IMR-90 (cell line): ENCODE measurements around the gene SLC25A22. TPM values are rescaled to one million over a fixed set of nuclear protein-coding genes. Genes with fewer than 3 reads are reported as not detected.

Experiments used
- ATAC-seq: fragments of 200-7000 bp; cut with Tn5 transposase; 2 replicates; pipeline ENCODE4 v1.9.1; 2020; ENCODE audit warnings: low read depth, mild to moderate bottlenecking, moderate library complexity
- BruUV-seq: library from RNA; stranded (reverse); fragments of 400-500 nt; replicated peaks from 2 replicates; lab custom pipeline; 2021; lab: Mats Ljungman, UMichigan
- CTCF ChIA-PET: fragments of 300-600 bp; formaldehyde crosslinking; extraction: SDS; loops from one replicate; lab custom pipeline; 2021; ENCODE audit warnings: antibody characterized with exemption; lab: Yijun Ruan, JAX
- POLR2A ChIA-PET: fragments of 300-600 bp; sonication (Branson Sonifier 250); formaldehyde crosslinking; loops from one replicate; lab custom pipeline; 2022; ENCODE audit warnings: antibody characterized with exemption; ENCODE audit not compliant: unreplicated experiment; lab: Charles Lee
- DNase-seq: peaks from one replicate; pipeline ENCODE4 v3.0.0; 2013
- H2AFZ ChIP-seq: replicated peaks from 2 replicates; pipeline ENCODE3; 2013; ENCODE audit warnings: low read length, mild to moderate bottlenecking; ENCODE audit not compliant: poor library complexity
- H2AK5ac ChIP-seq: 2 replicates; pipeline ENCODE4 v1.6.1; 2013; ENCODE audit warnings: low read depth, low read length, inconsistent platforms
- H2AK9ac ChIP-seq: replicated peaks from 2 replicates; pipeline ENCODE3; 2013; ENCODE audit warnings: mild to moderate bottlenecking, low read depth, low read length, moderate library complexity; ENCODE audit not compliant: poor library complexity
- H2BK120ac ChIP-seq: 2 replicates; pipeline ENCODE4 v1.6.1; 2013; ENCODE audit warnings: low read depth, low read length, inconsistent platforms
- H2BK15ac ChIP-seq: 3 replicates; pipeline ENCODE4 v1.6.1; 2013; ENCODE audit warnings: low read depth, low read length, inconsistent platforms
- H2BK20ac ChIP-seq: 2 replicates; pipeline ENCODE4 v1.6.1; 2013; ENCODE audit warnings: low read depth, mild to moderate bottlenecking, inconsistent platforms, low read length, moderate library complexity
- H2BK5ac ChIP-seq: 2 replicates; pipeline ENCODE4 v1.6.1; 2013; ENCODE audit warnings: mild to moderate bottlenecking, low read depth, low read length, inconsistent platforms; ENCODE audit not compliant: poor library complexity, severe bottlenecking
- H3K14ac ChIP-seq: replicated peaks from 2 replicates; pipeline ENCODE4 v1.6.1; 2013; ENCODE audit warnings: low read depth, low read length, inconsistent platforms
- H3K18ac ChIP-seq: 2 replicates; pipeline ENCODE4 v1.6.1; 2013; ENCODE audit warnings: low read depth, low read length, control low read depth
- H3K23ac ChIP-seq: 2 replicates; pipeline ENCODE4 v1.6.1; 2013; ENCODE audit warnings: low read depth, low read length, inconsistent platforms
- H3K27ac ChIP-seq: 2 replicates; pipeline ENCODE4 v1.5.1; 2013; ENCODE audit warnings: mild to moderate bottlenecking, control low read depth, low read length; ENCODE audit not compliant: insufficient read depth
- H3K27me3 ChIP-seq: 2 replicates; pipeline ENCODE4 v1.6.1; 2013; ENCODE audit warnings: low read length; ENCODE audit not compliant: control insufficient read depth, insufficient read depth
- H3K36me3 ChIP-seq: 2 replicates; pipeline ENCODE4 v1.6.1; 2013; ENCODE audit warnings: low read length, mixed read lengths; ENCODE audit not compliant: control insufficient read depth, insufficient read depth
- H3K4ac ChIP-seq: 2 replicates; pipeline ENCODE4 v1.6.1; 2013; ENCODE audit warnings: low read depth, low read length, inconsistent platforms
- H3K4me1 ChIP-seq: 2 replicates; pipeline ENCODE4 v1.6.1; 2013; ENCODE audit warnings: low read length, mixed read lengths; ENCODE audit not compliant: control insufficient read depth, insufficient read depth
- H3K4me2 ChIP-seq: 2 replicates; pipeline ENCODE4 v1.6.1; 2013; ENCODE audit warnings: low read depth, mild to moderate bottlenecking, control low read depth, low read length, moderate library complexity
- H3K4me3 ChIP-seq: 2 replicates; pipeline ENCODE4 v1.5.1; 2013; ENCODE audit warnings: low read depth, mild to moderate bottlenecking, control low read depth, low read length, moderate library complexity; ENCODE audit not compliant: insufficient read depth
- H3K56ac ChIP-seq: 2 replicates; pipeline ENCODE4 v1.6.1; 2013; ENCODE audit warnings: low read length, inconsistent platforms; ENCODE audit not compliant: insufficient read depth; ENCODE audit errors: extremely low read depth
- H3K79me1 ChIP-seq, 2 experiments: 2 replicates each; pipeline ENCODE4 v1.6.1; 2013; ENCODE audit warnings: low read length in 2 of 2, inconsistent platforms in 1 of 2, low read depth in 1 of 2
- H3K9ac ChIP-seq: 2 replicates; pipeline ENCODE4 v1.6.1; 2013; ENCODE audit warnings: low read depth, low read length, control low read depth
- H3K9me1 ChIP-seq: 2 replicates; pipeline ENCODE4 v1.6.1; 2013; ENCODE audit warnings: low read length, inconsistent platforms; ENCODE audit not compliant: insufficient read depth
- H3K9me3 ChIP-seq: 2 replicates; pipeline ENCODE4 v1.6.1; 2013; ENCODE audit warnings: low read length; ENCODE audit not compliant: control insufficient read depth, insufficient read depth
- H4K20me1 ChIP-seq: 2 replicates; pipeline ENCODE4 v1.6.1; 2013; ENCODE audit warnings: low read length, inconsistent platforms; ENCODE audit not compliant: insufficient read depth
- H4K5ac ChIP-seq: 2 replicates; pipeline ENCODE4 v1.6.1; 2013; ENCODE audit warnings: mild to moderate bottlenecking, low read depth, low read length, control low read depth
- H4K8ac ChIP-seq, 2 experiments: 2 replicates each; pipeline ENCODE4 v1.6.1; 2013; ENCODE audit warnings: low read depth in 2 of 2, low read length in 2 of 2, control low read depth in 1 of 2, inconsistent platforms in 1 of 2
- H4K91ac ChIP-seq: 2 replicates; pipeline ENCODE4 v1.6.1; 2013; ENCODE audit warnings: low read depth, low read length, inconsistent platforms; ENCODE audit not compliant: insufficient read depth
- BHLHE40 ChIP-seq: fragments of 150-350 bp; IDR thresholded peaks from 2 replicates; pipeline ENCODE4 v1.6.1; 2016; ENCODE audit warnings: mild to moderate bottlenecking, low read depth, low read length
- CEBPB ChIP-seq: IDR thresholded peaks from 2 replicates; pipeline ENCODE4 v1.6.1; 2012; ENCODE audit warnings: low read depth, low read length, improper control_type of control experiment
- CHD1 ChIP-seq: IDR thresholded peaks from 2 replicates; pipeline ENCODE4 v1.6.1; 2012; ENCODE audit warnings: low read depth, low read length, improper control_type of control experiment
- ELK1 ChIP-seq: fragments of 150-350 bp; IDR thresholded peaks from 2 replicates; pipeline ENCODE4 v1.6.1; 2016; ENCODE audit warnings: low read depth, mild to moderate bottlenecking, low read length, moderate library complexity, borderline replicate concordance
- NFE2L2 ChIP-seq: fragments of 150-350 bp; IDR thresholded peaks from 2 replicates; pipeline ENCODE4 v1.6.1; 2016; ENCODE audit warnings: low read depth, mild to moderate bottlenecking, low read length
- RAD21 ChIP-seq: IDR thresholded peaks from 2 replicates; pipeline ENCODE4 v1.6.1; 2012; ENCODE audit warnings: low read length, improper control_type of control experiment
- SMC3 ChIP-seq: fragments of 150-350 bp; IDR thresholded peaks from 2 replicates; pipeline ENCODE4 v1.6.1; 2016; ENCODE audit warnings: low read depth, mild to moderate bottlenecking, antibody characterized with exemption, low read length, moderate library complexity
- WGBS, 2 experiments: methylation state at CpG; one replicate each; pipeline versions ENCODE4 v1.1.5 to v1.1.7; 2013; ENCODE audit warnings: missing lambda C conversion rate in 2 of 2; ENCODE audit not compliant: insufficient read length in 1 of 2; ENCODE audit errors: extremely low coverage in 2 of 2; 5-methylcytosine and 5-hydroxymethylcytosine counted together
- dilution Hi-C: fragments of 300-500 bp; cut with HindIII; formaldehyde crosslinking; loops from one replicate; pipeline ENCODE4 v1.14.3; 2018; ENCODE audit warnings: low sequenced_read_pairs; ENCODE audit not compliant: unreplicated experiment
- in situ Hi-C: fragments of 300-500 bp; cut with MboI; formaldehyde crosslinking; loops from 3 replicates; pipeline ENCODE4 v1.14.3; 2019; ENCODE audit warnings: low sequenced_read_pairs, inconsistent platforms, mixed read lengths
- intact Hi-C: fragments of 100-400 bp; cut with micrococcal nuclease; formaldehyde crosslinking; loops from 2 replicates; pipeline ENCODE4 v1.10.0; 2022
- polyA plus RNA-seq, 3 experiments: library from polyadenylated mRNA; depleted of rRNA; stranded (reverse); fragments of >200 nt; gene quantifications; 2 replicates each; pipeline ENCODE4 v1.2.3, GENCODE V29; 2012; ENCODE audit warnings: low replicate concordance in 1 of 3
- total RNA-seq: library from RNA; depleted of rRNA; stranded (reverse); fragments of >200 nt; gene quantifications from 2 replicates; pipeline ENCODE4 v1.2.3, GENCODE V29; 2012

Gene SLC25A22
- total and polyA plus RNA-seq, 2 of the 4 experiments (the other 2 are of a cell fraction): 8.2 to 41.3 TPM

DNA sequence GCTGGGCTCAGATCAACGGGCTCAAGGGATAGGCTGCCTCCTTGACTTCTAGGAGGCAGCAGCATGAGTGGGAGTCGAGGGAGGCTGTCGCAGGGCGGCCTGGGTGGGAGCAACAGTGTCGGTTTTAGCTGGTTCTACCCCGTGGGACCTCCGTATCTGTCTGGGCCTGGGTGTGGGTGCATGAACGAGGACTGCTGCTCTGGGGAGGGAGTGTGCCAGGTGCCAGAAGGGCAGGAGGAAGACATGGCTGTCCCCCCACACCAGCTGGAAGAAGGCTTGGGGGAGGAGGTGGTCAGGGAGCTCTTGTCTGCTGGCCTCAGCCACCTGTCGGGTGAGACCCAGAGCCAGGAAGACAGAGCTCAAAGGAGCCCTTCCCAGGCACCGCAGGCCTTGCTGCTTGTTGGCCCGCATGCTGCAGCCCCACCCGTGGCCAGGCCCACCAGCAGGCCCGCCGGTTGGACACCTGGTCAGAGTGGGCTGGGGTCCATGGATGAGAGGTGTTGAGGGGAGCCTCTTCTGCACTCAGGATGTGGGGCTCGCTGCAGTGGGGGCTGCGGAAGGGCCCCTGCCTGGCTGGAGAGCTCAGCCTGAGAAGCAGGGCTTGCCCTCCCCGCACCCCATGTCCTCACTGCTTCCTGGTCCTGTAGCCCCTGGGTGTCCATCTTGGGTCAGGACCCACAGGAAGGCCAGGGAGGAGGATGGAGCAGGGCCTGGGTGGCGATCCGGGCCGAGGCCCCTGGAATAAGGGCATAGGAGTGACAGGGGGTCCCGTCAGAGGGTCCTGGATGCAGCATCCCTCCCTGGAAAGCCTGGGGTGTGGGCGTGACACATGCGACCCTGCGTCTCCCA, 11.6 kb downstream of the SLC25A22 start:
- Histone ChIP-seq H3K9me1 (no peaks in the 10 kb centered on the region), H3K9ac (no peak overlapping the region), H3K36me3 (0 out of 2 replicates have a peak, but pooled peaks cover 2% of the 10 kb centered on the region), H2AK5ac (no peak overlapping the region), H3K4me2 (no peak overlapping the region), H3K4me3 (no peak overlapping the region), H2AFZ (no peak overlapping the region), H3K4me1 (peaks cover 11% of the 10 kb centered on the region), H3K4ac (no peak overlapping the region), H3K18ac (no peak overlapping the region), H3K56ac (no peak overlapping the region), H4K20me1 (peaks cover 16% of the 10 kb centered on the region), H3K27ac (no peak overlapping the region), H2AK9ac (peak overlapping the region; percentile 1), H4K5ac (no peak overlapping the region), H2BK5ac (no peak overlapping the region), H3K79me1 (peaks cover 0 to 15% of the 10 kb centered on the region in 2 experiments; a peak in 2 of 4 replicates), H3K14ac (no peak overlapping the region), H3K27me3 (no peaks in the 10 kb centered on the region), H3K23ac (no peak overlapping the region), H4K91ac (no peak overlapping the region), H4K8ac (no peak overlapping the region), H2BK15ac (no peak overlapping the region), H2BK20ac (no peak overlapping the region), H2BK120ac (no peak overlapping the region), H3K9me3 (no peaks in the 10 kb centered on the region)
- dilution Hi-C loops (no loop called here), intact Hi-C loops (no loop called here), in situ Hi-C loops (no loop called here)
- ChIA-PET POLR2A (no interaction called here), CTCF (no interaction called here)
- DNase-seq (no peak), ATAC-seq (no peak)
- BruUV-seq: no TSS peak
- 93% methylated on average over 10 of the region's 24 CpGs; no CpG with 5 or more reads in 1 of the 2 experiments for WGBS, 2 experiments
- TF ChIP-seq CEBPB (no peak), RAD21 (no peak), ELK1 (no peak), CHD1 (no peak), SMC3 (no peak), BHLHE40 (no peak), NFE2L2 (no peak)
